Measurements from ENCODE around the gene DAND5. TPM values are rescaled to one million over a fixed set of nuclear protein-coding genes. Genes with fewer than 3 reads are reported as not detected.

DAND5 gene
- total and polyA plus RNA-seq, 4 donors, result 0.01 to 0.25 (median 0.17) TPM

DNA sequence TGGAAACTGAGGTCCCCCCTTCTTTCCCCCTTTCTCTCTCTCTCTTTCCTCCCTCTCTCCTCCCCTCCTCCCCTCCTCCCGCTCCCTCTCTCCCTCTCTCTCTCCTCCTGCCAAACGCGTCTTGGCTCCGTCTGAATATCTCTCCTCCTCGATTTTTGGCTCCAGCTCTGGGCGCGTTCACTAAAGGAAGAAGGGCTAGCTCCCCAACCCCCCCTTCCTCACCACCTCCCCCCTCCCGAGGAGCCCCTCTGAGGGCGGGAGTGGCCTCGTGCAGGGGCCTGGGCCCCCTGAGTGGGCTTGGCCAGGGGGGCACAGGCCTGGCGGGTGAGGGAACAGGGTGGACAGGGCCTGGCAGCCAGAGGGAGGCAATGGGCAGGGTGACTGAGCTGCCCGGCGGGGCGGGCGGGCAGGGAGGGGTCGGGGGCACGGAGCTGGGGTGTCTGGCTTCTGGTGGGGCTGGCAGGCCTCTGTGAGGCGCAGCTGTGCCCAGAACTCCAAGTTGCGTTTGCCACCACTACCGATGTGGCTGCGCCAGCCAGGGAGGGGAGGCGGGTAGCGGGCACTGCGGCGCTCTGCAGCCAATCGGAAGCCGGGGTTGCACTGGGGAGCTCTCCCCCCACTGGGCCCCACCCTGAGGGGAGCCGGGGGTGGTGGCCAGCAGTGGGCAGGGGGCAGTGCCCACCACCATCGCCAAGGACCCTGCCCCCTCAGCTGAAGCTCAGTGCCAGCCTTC lies 33.0 kb downstream of the DAND5 start:
- H3K27ac ChIP-seq (ENCODE audit: low read depth in 1 of 2, low read length in 1 of 2), result peak overlapping the region; percentile 67 to 87
- TF ChIP-seq, protein P1, sequence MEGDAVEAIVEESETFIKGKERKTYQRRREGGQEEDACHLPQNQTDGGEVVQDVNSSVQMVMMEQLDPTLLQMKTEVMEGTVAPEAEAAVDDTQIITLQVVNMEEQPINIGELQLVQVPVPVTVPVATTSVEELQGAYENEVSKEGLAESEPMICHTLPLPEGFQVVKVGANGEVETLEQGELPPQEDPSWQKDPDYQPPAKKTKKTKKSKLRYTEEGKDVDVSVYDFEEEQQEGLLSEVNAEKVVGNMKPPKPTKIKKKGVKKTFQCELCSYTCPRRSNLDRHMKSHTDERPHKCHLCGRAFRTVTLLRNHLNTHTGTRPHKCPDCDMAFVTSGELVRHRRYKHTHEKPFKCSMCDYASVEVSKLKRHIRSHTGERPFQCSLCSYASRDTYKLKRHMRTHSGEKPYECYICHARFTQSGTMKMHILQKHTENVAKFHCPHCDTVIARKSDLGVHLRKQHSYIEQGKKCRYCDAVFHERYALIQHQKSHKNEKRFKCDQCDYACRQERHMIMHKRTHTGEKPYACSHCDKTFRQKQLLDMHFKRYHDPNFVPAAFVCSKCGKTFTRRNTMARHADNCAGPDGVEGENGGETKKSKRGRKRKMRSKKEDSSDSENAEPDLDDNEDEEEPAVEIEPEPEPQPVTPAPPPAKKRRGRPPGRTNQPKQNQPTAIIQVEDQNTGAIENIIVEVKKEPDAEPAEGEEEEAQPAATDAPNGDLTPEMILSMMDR (IDR thresholded peaks at IDR 0.05; ENCODE audit: control extremely low read depth, extremely low read depth), result no peak
- 60 to 73% methylated on average over 28 to 29 of the region's 29 CpGs for WGBS, 2 donors
- peaks cover 0 to 54% (median 38%) of the 10 kb centered on the region in 5 donors for H3K4me1 ChIP-seq (ENCODE audit: control insufficient read depth in 5 of 5, insufficient read depth in 5 of 5, low read length in 5 of 5)
- no peaks in the 10 kb centered on the region for H3K27me3 ChIP-seq (ENCODE audit: control insufficient read depth in 3 of 3, insufficient read depth in 3 of 3, low read length in 2 of 3)
- no peaks in the 10 kb centered on the region for H3K9me3 ChIP-seq (ENCODE audit: control insufficient read depth in 4 of 4, insufficient read depth in 3 of 4, low read length in 3 of 4)
- ATAC-seq (ENCODE audit: insufficient read depth, low FRiP score), result no peak
- no peak overlapping the region for H3K9ac ChIP-seq (ENCODE audit: insufficient read depth in 1 of 2, low read length in 2 of 2)
- peak; percentile 93 to 99 (median 98) for DNase-seq
- no peak overlapping the region for H3K4me3 ChIP-seq
- peaks cover 0 to 14% (median 4%) of the 10 kb centered on the region in 4 donors for H3K36me3 ChIP-seq (ENCODE audit: control insufficient read depth in 4 of 4, insufficient read depth in 4 of 4, low read length in 4 of 4)

DNA sequence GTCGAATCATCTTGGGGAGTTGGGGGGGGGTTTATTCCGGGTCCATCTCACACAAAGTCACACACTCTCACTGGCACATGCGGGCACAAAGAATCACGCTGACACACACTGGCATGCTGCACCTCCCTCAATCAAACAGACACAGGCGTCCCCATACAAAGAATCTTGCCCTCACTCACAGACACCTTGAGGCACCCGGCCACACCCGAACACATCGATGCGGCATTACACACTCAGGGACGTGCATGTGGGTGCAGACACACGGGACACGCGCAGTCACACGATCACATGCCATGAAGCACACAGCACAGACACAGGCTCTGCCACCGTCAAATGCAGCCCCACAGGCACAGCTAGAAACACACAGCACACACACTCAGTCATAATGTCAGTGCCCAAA lies 33.7 kb downstream of the DAND5 start:
- TF ChIP-seq, protein P1 (IDR thresholded peaks at IDR 0.05; ENCODE audit: control extremely low read depth, extremely low read depth), result no peak
- Histone ChIP-seq H3K9ac (ENCODE audit: insufficient read depth in 1 of 2, low read length in 2 of 2) (peak overlapping the region in 1 of 2 donors; percentile 10), H3K4me1 (ENCODE audit: control insufficient read depth in 5 of 5, insufficient read depth in 5 of 5, low read length in 5 of 5) (peaks cover 0 to 53% (median 33%) of the 10 kb centered on the region in 5 donors), H3K36me3 (ENCODE audit: control insufficient read depth in 4 of 4, insufficient read depth in 4 of 4, low read length in 4 of 4) (peaks cover 0 to 14% (median 5%) of the 10 kb centered on the region in 4 donors), H3K9me3 (ENCODE audit: control insufficient read depth in 4 of 4, insufficient read depth in 3 of 4, low read length in 3 of 4) (no peaks in the 10 kb centered on the region), H3K27ac (ENCODE audit: low read depth in 1 of 2, low read length in 1 of 2) (peak overlapping the region in 1 of 2 donors; percentile 87), H3K27me3 (ENCODE audit: control insufficient read depth in 3 of 3, insufficient read depth in 3 of 3, low read length in 2 of 3) (no peaks in the 10 kb centered on the region), H3K4me3 (no peak overlapping the region)
- no peak for DNase-seq
- ATAC-seq (ENCODE audit: insufficient read depth, low FRiP score), result no peak
- 64 to 83% methylated on average over 15 of the region's 15 CpGs for WGBS, 2 donors

DNA sequence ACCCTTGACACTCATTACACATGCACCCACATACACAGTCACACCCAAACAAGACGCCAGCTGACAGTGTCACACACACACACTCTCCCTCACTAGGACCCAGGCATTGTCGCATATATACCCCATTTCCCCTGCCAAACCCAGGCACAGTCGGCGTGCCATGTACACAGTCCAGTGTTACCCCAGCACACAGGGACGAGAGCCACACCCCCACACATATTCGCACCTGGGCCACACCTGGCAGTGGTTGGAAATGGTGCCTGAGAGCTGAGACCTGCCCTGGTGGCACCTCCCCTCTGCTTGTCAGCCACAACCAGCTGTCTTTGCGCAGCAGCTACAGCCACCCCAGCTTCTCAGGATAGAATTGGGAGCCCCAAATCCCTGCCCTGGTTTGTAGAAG lies 34.9 kb downstream of the DAND5 start:
- ATAC-seq (ENCODE audit: insufficient read depth, low FRiP score) (no peak), DNase-seq (no peak)
- Histone ChIP-seq H3K9ac (ENCODE audit: insufficient read depth in 1 of 2, low read length in 2 of 2) (no peak overlapping the region), H3K36me3 (ENCODE audit: control insufficient read depth in 4 of 4, insufficient read depth in 4 of 4, low read length in 4 of 4) (peaks cover 0 to 11% (median 4%) of the 10 kb centered on the region in 4 donors), H3K27ac (ENCODE audit: low read depth in 1 of 2, low read length in 1 of 2) (peak overlapping the region in 1 of 2 donors; percentile 68), H3K4me1 (ENCODE audit: control insufficient read depth in 5 of 5, insufficient read depth in 5 of 5, low read length in 5 of 5) (peaks cover 0 to 58% (median 39%) of the 10 kb centered on the region in 5 donors), H3K4me3 (no peak overlapping the region), H3K9me3 (ENCODE audit: control insufficient read depth in 4 of 4, insufficient read depth in 3 of 4, low read length in 3 of 4) (no peaks in the 10 kb centered on the region), H3K27me3 (ENCODE audit: control insufficient read depth in 3 of 3, insufficient read depth in 3 of 3, low read length in 2 of 3) (no peaks in the 10 kb centered on the region)
- WGBS, 2 donors, result 76 to 92% methylated on average over 7 of the region's 7 CpGs
- TF ChIP-seq, protein P1 (IDR thresholded peaks at IDR 0.05; ENCODE audit: control extremely low read depth, extremely low read depth), result no peak
